Spleen (tissue), 7 donors: Measurements from ENCODE around the gene CPLX3.

Experiments used
- POLR2AphosphoS5 ChIP-seq, 3 donors: sonication (generic); formaldehyde crosslinking; IDR thresholded peaks; one replicate each; pipeline ENCODE4 v1.5.1; 2017; ENCODE audit warnings: antibody characterized with exemption in 3 of 3
- TF ChIP-seq, protein P1 (sequence below), 11 experiments: fragments of 200-600 bp in 7 of 11; fragments of 450-650 bp in 4 of 11; sonication (generic) in 4 of 11; IDR thresholded peaks in 8 of 11; conservative IDR thresholded peaks in 3 of 11; 1 replicate in 7 of 11; 2 replicates in 4 of 11; pipeline versions ENCODE4 v1.4.0 to v1.8.0; 2016 to 2021; ENCODE audit warnings: antibody characterized with exemption in 11 of 11, inconsistent platforms in 4 of 11, mild to moderate bottlenecking in 1 of 11
- donor health status: DM: no; HTN: no; CAD: no; lungs with moderate emphysema.
- donor health status: DM: no; HTN: no; CAD: no.
- donor health status: DM: no; HTN: no; CAD: no.

DNA sequence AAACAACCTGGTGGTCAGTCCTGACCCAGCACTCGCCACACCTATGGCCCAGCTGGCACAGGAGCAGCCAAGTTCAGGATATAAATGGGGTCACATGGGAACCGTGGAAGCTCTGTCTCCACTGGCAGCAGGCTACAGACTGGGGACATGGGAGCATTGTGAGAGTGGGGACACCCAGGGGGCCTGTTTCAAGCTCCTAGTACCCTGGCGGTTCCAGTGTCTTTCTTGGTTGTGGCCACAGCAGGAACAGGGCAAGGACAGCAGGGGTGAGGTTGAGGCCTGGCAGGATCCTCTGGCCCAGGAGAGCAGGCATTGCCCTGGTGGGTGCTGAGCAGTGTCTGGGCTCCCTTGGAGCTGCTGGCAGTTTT, 42.6 kb upstream of the CPLX3 start:
- TF ChIP-seq, protein P1, sequence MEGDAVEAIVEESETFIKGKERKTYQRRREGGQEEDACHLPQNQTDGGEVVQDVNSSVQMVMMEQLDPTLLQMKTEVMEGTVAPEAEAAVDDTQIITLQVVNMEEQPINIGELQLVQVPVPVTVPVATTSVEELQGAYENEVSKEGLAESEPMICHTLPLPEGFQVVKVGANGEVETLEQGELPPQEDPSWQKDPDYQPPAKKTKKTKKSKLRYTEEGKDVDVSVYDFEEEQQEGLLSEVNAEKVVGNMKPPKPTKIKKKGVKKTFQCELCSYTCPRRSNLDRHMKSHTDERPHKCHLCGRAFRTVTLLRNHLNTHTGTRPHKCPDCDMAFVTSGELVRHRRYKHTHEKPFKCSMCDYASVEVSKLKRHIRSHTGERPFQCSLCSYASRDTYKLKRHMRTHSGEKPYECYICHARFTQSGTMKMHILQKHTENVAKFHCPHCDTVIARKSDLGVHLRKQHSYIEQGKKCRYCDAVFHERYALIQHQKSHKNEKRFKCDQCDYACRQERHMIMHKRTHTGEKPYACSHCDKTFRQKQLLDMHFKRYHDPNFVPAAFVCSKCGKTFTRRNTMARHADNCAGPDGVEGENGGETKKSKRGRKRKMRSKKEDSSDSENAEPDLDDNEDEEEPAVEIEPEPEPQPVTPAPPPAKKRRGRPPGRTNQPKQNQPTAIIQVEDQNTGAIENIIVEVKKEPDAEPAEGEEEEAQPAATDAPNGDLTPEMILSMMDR (IDR thresholded peaks at IDR 0.05 in 8 of 11, conservative IDR thresholded peaks at IDR 0.05 in 3 of 11) = peak in 1 of 11 experiments; percentile 22
- TF ChIP-seq POLR2AphosphoS5 (IDR thresholded peaks at IDR 0.05) = peak in 1 of 3 donors; percentile 4
